ENCODE results near the gene CLCN1. TPM values are rescaled to one million over a fixed set of nuclear protein-coding genes. Genes with fewer than 3 reads are reported as not detected.

Gene CLCN1
- total and polyA plus RNA-seq, 2 donors (not counting 3 experiments of a cell fraction or from before 2014, with no cell fraction given) = not detected

GRCh38 chr7:143287935-143288826, 27.7 kb upstream of the CLCN1 start, which contains the start of gene CASP2:
Gene CASP2 (plus strand): TSS chr7:143288351. CDS start chr7:143288456, 105 bp downstream.
- ChIA-PET CTCF (interaction anchor here (0.6 to 1.5 kb wide), 14 partner anchors 8 to 701 kb away, joined by 3 to 11 read pairs (median 5); partner anchors contain the start of gene GSTK1), POLR2A (interaction anchor here (0.8 to 1.4 kb wide), 8 partner anchors 8 to 98 kb away, joined by 3 to 7 read pairs (median 3); partner anchors contain the start of gene GSTK1)
- dilution Hi-C loops (cut with MboI; ENCODE audit: extremely low pct_ligation_motif_present, low sequenced_read_pairs) (no loop called here), intact Hi-C loops (cut with micrococcal nuclease) (loop anchor here (1.0 to 5.0 kb wide), 6 partner anchors 8 to 211 kb away; partner anchors contain the start of gene GSTK1)
- H3K9me3 ChIP-seq (replicated peaks; ENCODE audit: control insufficient read depth, insufficient read depth, low read length) = no peaks in the 10 kb centered on the region
- H4K20me1 ChIP-seq (replicated peaks; ENCODE audit: control insufficient read depth, extremely low read depth, insufficient read depth, low read length) = no peaks in the 10 kb centered on the region
- peak within 1 kb of the TSS; percentile 81 to 97 (median 91) for H3K4me3 ChIP-seq (replicated peaks in 1 of 3; ENCODE audit: insufficient read depth in 1 of 3, low read depth in 1 of 3, low read length in 3 of 3)
- no TSS peak for BruUV-seq (replicated peaks)
- H3K27ac ChIP-seq (ENCODE audit: insufficient read depth, low read depth, low read length) = peak within 1 kb of the TSS; percentile 91
- DNase-seq (ENCODE audit: low read depth, low spot score) (peak; percentile 99), FAIRE-seq (peak; percentile 97)
- peaks cover 2 to 8% of the 10 kb centered on the region in 2 experiments for H3K36me3 ChIP-seq (ENCODE audit: control insufficient read depth in 2 of 2, extremely low read depth in 1 of 2, insufficient read depth in 2 of 2, low read length in 2 of 2)
- H3K4me1 ChIP-seq (ENCODE audit: control insufficient read depth, extremely low read depth, insufficient read depth, low read length) = peaks cover 24% of the 10 kb centered on the region
- peak within 1 kb of the TSS; percentile 98 for H3K9ac ChIP-seq (replicated peaks; ENCODE audit: extremely low read depth, insufficient read depth, low read length)
- H3K9me1 ChIP-seq (replicated peaks; ENCODE audit: control insufficient read depth, extremely low read depth, insufficient read depth, low read length) = no peaks in the 10 kb centered on the region
- H3K79me2 ChIP-seq (ENCODE audit: control insufficient read depth, insufficient read depth, low read length) = peaks cover 36% of the 10 kb centered on the region
- peak within 1 kb of the TSS; percentile 87 for H2AFZ ChIP-seq (ENCODE audit: low read depth, low read length)
- no peaks in the 10 kb centered on the region for H3K27me3 ChIP-seq (ENCODE audit: control insufficient read depth in 2 of 2, insufficient read depth in 2 of 2, low read length in 2 of 2)
- TF ChIP-seq JUN (IDR thresholded peaks at IDR 0.05; ENCODE audit: borderline replicate concordance, insufficient read depth, insufficient read length, low read depth) = no peak
- peak in 1 of 2 donors; percentile 40 for TF ChIP-seq CTCF (IDR thresholded peaks at IDR 0.05; ENCODE audit: extremely low read depth in 1 of 2, insufficient read depth in 1 of 2, low read depth in 1 of 2, low read length in 2 of 2)
- peak; percentile 88 for TF ChIP-seq MAX (IDR thresholded peaks at IDR 0.05; ENCODE audit: insufficient read depth, insufficient read length)
- TF ChIP-seq POLR2AphosphoS5 (IDR thresholded peaks at IDR 0.05; ENCODE audit: insufficient read depth, low read depth, low read length) = peak; percentile 58
- TF ChIP-seq GATA2 (IDR thresholded peaks at IDR 0.05; ENCODE audit: insufficient read depth, insufficient read length, low read depth, low read length) = no peak
- TF ChIP-seq POLR2A (IDR thresholded peaks at IDR 0.05; ENCODE audit: low read depth, low read length) = peak; percentile 67
- peak within 1 kb of the TSS; percentile 68 for H3K4me2 ChIP-seq (ENCODE audit: insufficient read depth, low read length)
